Effector CD8-positive, alpha-beta T cell (primary cell): ENCODE data around the gene CLDN34.

Experiments used
- DNase-seq: peaks from one replicate; lab custom pipeline; 2025; lab: John Stamatoyannopoulos, UW

Gene CLDN34

GRCh38 chrX:10015723-10016518 lies 48.8 kb downstream of the CLDN34 start:
- no peak for DNase-seq

- DNase-seq = no peak
Measured at GRCh38 chrX:10016519-10017132, 49.5 kb downstream of the CLDN34 start.

GRCh38 chrX:10017872-10018271 lies 50.7 kb downstream of the CLDN34 start:
- DNase-seq = no peak
